Hippocampal formation (tissue), 2 donors: ENCODE results near the gene ARL5A.
A peak's percentile ranks its signal among the peaks of the same experiment; 100 is the strongest.
"Not testable (repeated sequence)": the region's sequence is repeated elsewhere in the genome, so short reads cannot be mapped to it uniquely, and the experiment has no call there.

Experiments used
- DNase-seq, 2 donors: peaks; one replicate each; lab custom pipeline; 2025; lab: John Stamatoyannopoulos, UW

ARL5A gene, protein sequence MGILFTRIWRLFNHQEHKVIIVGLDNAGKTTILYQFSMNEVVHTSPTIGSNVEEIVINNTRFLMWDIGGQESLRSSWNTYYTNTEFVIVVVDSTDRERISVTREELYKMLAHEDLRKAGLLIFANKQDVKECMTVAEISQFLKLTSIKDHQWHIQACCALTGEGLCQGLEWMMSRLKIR

DNA sequence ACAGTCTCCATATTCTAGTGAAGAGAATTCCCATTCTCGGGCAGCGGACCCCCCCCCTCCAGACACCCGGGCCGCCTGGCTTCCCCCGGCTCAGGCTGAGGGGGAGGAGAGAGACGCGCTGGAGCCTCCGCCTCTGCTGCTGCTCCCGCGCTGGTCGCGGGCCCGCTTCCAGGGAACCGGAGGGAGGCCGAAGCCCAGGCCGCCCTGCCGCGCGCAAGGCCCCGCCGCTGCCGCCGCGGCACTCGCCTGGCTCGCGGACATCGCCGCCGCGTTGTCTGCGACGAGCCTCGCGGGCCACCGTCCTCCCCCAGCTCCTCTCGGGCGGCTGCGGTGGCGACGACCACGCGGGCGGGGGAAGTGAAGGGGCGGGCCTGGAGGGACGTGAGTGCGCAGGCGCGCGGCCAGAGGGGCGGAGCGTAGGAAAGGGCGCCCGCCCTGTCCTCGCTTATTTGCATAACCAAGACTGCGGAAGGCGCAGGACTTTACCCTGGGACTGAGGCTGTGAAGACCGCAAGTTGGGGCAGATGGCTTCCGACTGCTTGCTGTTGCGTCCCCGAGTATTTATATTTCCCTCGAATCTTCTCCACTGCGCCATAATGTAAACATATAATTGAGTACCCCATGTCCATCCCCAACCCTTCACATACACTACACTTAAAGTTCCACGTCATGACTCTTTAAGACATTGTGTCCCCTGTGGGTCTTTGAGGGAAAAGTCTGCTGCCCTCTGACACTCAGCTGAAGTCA, at the start of gene ARL5A:
Gene ARL5A (minus strand): TSS at position 279 of the 747 bp plus-strand sequence. CDS start 245 bp downstream, at position 34.
- DNase-seq: peak; percentile 91 to 93

DNA sequence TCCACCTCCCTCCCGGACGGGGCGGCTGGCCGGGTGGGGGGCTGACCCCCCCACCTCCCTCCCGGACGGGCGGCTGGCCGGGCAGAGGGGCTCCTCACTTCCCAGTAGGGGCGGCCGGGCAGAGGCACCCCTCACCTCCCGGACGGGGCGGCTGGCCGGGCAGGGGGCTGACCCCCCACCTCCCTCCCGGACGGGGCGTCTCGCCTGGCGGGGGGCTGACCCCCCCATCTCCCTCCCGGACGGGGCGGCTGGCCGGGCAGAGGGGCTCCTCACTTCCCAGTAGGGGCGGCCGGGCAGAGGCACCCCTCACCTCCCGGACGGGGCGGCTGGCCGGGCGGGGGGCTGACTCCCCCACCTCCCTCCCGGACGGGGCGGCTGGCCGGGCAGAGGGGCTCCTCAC, 47.4 kb upstream of the ARL5A start:
- not testable (repeated sequence) for DNase-seq

DNA sequence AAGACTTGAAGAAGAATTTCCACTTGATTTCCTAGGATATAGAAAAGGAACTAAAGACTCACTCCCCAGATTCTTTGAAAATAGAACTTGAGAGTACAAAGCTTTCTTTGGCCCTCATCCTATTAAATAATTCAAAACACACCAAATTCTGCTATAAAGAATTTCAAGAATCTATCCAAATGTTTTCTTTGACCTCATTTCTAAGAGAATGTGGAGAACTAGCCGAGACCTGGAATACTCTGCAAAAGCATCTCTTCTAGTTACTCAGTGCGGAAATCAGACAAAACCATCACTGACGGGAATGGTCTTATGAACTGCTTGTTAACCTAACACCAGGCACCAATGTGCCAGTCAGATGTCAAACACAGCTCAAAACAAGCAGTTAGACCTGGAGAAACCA, 44.2 kb upstream of the ARL5A start:
- DNase-seq: no peak

DNA sequence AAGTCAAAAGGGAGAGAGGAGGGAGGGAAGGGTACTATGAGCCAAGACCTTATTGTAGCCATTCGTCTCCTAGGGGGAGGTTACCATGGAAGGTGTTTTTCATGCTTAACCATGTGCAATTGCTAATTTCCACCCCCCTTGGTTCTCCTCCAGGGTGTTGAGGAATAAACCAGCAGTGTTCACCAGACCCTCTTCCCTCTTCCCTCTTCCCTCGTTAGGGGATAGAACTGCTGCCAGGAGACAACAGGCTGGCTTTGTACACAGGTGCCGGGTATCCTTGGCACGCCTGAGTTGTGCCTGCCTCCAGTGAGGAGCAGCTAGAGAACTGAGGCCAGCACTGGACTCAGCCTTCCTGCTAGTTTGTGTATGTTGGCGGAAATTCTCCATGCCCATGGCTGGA, 41.1 kb upstream of the ARL5A start:
- DNase-seq: peak; percentile 18 to 46

DNA sequence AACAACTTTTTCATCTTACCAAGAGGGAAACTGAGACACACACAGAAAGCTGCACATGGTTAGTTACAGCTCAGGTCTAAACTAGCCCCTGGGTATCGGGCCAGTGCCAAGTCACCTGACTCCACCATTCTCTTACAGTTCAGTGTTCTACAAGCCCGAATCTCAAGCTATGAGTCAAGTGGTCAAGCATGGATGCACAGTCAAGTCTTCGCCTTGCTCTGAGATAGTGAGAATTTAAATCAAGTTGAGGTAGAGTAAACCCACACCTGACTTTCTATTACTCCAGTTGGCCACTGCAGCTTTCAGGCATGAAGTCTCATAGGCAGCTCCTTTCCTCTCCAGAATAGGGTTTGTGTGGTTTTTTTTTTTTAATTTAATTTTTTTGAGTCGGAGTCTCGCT, 34.5 kb upstream of the ARL5A start:
- DNase-seq: no peak

DNA sequence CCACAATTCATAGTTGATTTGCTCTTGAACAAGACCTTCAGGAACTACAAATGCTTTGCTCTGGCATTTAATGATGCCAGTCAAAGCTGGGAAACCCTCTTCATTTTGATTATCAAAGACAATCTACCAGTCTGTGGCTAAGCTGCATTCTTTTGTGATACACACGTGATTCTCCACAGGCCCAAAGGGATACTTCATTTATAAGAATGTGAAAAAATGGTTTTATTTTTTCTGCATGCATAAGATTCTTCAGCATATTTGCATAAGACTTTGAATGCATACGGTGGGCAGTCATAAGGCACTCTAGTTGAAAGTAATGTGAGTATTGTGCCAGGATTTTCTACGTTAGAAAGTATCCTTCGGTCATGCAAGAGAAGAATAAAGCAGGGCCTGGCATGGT, 33.0 kb upstream of the ARL5A start:
- DNase-seq: no peak

DNA sequence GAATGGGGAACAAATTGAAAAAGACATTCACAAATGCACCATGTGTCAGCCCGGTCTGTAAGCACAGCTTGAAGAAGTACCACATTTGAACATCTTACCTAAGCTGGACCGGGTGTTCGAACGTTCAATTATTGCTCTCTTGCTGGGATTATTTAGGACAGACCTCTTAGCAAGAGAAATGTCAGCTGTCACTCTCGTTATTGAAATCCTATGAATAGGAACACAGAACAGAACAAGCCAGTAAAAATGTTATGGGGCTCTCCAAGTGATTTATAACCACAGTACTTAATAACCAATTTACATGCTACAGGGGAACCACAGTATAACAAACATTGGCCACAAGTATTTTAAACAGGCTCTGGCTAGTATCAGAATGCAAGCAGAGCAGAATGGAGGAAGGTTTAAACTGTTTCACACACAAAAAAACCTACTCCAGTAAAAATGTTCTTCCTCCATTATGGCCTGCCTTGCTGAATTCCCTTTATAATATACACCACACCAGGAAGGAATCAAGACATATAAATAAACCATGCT, 32.5 kb upstream of the ARL5A start:
- no peak for DNase-seq

DNA sequence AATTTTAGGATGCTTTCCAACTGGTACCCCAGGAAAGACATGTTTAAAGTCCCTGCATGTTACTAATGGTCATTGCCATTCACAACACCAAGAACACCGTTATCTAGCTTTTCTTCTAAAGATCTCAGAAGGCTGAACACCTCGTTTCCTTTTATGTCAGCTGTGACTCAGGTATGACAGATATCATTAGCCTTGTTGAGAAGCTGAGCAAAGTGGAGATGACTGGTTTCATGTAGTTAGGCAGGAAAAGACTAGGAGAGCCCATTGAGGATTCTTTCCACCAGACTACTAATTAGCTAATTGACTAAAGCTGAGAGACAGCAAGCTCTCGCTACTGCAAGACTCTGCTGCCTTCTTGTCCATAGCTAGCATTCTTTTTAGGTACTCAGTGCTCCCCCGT, 32.0 kb upstream of the ARL5A start:
- DNase-seq: no peak

DNA sequence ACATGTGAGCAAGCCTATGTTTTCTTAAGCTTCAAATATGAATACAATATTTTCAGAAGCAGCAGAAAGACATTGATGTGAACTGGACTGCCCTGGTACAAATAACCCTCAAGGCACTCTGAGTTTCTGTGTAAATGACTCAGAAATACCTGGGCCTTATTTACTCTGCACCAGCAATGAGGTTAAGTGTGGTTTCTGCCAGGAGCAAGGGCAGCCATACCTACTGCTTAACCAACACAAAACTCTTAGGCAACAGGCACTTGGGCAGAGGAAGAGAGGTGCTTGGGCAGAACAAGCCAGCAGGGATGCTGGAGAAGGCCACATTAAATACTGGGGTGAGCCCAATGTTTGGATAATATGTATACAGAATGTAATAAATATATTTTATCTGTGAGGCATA, 29.4 kb upstream of the ARL5A start:
- DNase-seq: no peak

DNA sequence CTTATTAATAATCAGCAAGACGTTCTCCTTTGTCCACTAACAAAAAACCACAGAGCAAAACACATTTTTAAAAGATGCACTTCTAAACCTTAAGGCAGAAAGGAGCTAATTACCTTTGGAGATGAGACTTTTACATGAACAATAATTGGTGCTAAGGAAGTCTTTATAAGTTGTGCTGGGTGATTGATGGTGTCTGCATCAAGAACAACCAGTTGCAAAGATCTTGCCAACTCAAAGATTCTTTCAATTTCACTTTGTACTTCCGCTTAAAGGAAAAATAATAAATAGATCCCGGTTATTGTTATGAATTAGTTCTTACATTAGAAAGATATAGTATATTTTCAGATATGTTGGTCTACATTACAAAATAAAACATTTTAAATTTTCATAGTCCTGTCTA, 26.9 kb upstream of the ARL5A start:
- DNase-seq: no peak

DNA sequence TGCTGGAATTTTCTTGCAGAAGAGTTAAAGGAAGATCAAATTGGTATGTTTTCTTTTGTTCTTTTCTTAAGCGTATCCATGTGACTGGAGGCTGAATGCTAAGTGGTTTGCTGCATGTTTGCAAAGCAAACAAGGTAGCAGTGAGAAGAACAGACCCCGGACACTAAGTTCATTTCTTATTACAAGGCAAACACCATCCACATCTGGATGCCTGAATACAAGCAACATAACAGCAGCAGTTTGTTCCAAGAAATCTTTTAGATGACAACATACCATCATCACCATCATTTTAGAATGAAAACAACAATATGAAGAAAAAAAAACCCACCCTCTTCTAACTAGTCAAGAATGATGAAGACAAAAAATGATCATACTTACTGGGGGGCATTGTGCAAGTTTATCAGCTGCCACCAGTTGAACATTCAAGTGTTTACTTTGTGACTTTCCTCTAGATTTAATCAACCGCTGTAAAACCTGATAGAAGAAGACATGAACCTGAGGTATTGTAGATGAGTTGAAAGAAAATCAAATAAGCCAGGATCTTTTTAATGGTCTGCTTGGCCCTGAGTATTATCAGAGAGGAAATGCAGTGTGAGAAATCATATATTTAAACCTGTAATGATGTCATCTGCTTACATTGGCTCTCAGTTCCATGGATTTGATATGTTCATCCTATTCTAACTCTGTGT, 25.0 kb upstream of the ARL5A start:
- no peak for DNase-seq

DNA sequence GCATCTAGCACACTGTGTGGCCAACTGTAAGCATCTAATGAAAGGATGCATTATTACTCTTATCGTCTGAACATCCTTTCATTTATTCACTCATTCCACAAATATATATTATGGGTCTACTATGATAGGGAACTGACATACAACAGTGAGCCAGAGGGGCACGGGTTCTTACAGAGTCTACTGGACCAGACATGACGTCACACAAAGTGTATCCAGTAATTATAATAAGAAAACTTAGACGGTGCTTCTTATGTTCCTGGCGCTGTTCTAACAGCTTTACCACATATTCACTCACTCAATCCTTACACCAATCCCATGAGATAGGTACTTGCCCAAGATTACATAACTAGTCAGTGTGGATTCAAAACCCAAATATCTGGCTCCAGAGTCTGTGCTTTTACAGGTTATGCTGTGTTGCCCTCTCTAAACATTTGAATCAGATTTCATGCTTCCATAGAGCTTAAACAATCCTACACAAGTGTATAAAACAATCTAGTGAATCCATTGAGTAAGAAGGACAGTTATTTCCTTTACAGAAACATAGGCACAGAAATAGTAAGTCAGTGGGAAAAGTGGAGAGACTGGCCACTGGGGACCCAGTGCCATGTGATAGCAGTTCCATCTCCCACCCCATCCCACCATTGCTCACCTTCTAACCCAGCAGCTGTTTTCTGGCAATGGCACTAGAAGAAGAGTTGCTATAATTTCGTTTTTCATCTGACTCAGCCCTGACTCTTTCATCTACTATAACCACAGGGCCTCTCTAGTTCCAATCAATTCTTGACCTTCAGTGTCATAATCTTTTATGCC, 24.2 kb upstream of the ARL5A start:
- no peak for DNase-seq

DNA sequence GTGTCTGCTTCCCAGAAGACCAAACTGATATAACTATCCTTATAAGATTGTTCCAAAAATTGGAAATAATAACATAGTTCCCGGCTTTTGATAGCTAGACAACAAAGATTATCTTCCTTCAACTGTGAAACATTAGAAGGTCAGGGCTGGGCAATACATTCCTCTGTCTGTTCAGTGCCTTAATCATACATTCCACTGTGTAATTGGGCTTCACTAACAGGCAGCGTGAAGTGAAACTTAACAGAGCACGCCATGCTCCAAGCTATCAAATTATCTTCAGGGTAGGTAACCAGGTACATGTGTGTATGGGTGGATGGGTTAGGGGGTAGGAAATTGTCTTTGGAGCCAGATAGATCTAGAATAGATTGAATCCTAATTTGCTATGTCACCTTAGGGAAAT, 23.5 kb upstream of the ARL5A start:
- DNase-seq: no peak

DNA sequence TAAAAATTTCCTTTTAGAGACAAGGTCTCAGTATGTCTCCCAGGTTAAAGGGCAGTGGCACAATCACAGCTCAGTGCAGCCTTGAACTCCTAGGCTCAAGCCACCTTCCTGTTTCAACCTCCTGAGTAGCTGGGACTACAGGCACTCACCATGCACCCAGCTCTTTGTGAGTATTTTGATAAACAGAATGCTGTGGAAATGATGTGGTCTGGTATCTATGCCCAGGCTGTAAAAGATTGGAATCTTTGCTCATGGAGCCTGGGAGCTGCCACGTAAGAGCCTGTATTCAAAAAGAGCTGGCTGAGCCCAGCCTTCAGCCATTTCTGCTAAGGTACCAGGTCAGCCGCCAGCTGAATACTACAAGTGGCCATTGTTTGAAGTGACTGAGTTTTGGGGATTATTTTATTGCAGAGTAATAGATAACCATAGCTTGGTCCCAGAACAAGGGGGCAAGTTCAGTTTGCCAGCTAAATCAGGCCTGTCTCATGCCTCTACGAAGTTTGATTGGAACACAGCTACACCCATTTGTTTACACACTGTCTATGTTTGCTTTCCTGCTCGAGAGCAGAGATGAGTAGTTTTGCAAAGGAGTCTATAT, 21.3 kb upstream of the ARL5A start:
- no peak for DNase-seq

DNA sequence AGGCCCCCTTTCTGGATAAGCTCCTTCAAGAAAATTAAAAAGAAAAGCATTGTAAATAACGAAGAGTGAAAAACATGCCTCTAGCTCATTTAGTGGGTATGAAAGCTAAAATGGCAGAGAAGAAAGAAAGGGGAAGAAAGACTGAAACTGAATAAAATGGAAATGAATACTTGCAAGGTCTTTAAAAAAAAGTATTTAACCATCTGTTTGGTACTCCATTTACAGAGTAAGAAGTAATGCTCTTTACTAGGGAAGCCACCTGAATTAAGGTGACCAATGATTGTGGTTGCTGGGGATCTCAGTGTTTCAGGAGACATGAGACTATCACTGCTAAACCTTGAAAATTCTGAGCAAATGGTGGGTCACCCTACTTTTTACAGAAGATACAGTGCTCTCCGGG, 17.7 kb upstream of the ARL5A start:
- DNase-seq: no peak

DNA sequence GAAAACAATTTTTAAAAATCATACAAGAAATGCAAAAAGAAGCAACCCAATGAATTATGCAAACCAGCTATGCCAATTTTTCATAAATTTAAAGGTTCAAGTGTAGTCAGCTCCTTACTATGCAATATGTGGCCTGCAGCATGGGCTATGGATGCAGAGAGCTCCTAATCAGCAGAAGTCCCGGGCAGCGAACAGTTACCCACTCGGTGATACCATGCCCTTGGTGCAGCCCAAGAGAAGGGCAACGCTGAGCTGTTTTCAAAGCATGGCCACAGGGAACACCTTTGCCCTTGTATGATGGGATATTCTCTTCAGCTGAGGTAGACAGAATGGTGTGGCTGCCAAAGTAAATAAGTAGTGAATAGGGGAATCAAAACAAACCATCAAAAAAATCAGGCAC, 17.3 kb upstream of the ARL5A start:
- DNase-seq: no peak

DNA sequence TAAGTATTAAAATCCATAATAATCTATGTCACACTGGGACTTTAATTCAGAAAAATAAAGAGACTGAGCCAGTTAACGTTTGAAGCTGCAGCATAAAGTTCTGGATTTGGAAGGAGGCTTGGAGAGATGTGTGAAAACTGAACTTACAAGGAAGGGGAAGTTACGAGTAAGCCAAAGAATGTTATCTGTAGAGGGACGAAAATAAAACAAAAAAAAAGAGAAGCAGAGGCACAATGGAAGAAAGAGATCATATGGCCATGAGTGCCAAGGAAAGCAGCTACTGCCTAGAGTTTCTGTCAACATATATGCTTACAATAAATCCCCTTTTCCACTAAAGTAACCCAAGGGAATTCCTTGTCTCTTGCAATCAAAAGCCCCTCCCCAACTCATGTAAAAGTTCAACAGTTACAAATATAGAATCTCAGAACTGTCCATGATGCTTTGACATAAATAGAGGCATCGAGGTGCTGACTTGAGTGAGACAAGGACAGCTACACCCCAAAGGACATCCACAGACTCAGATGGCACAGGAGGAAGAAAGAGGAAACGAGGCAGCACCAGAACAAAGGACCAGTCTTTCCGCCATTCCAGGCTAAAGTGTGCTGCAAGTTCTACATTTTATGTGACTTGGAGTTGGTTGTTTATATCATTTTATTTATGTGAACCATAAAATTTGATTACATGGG, 16.1 kb upstream of the ARL5A start:
- DNase-seq: peak in 1 of 2 donors; percentile 33

DNA sequence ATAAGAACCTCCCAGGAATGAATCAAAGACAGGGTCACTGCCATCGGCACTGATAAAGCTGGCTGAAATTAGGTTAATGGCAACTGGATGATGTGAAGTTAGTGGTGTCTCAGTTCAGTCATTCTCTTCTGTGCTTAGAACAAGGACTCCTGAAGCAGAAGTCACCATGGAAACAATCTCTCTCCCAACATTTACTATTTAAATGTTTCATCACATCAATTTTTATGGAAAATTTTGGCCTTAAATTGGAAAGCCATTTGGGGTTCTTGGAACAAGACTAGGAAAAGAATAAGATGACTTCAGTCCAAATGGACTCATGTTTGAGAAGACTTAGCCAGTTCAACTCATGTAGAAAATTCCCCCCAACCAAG, 15.5 kb upstream of the ARL5A start:
- DNase-seq: no peak

DNA sequence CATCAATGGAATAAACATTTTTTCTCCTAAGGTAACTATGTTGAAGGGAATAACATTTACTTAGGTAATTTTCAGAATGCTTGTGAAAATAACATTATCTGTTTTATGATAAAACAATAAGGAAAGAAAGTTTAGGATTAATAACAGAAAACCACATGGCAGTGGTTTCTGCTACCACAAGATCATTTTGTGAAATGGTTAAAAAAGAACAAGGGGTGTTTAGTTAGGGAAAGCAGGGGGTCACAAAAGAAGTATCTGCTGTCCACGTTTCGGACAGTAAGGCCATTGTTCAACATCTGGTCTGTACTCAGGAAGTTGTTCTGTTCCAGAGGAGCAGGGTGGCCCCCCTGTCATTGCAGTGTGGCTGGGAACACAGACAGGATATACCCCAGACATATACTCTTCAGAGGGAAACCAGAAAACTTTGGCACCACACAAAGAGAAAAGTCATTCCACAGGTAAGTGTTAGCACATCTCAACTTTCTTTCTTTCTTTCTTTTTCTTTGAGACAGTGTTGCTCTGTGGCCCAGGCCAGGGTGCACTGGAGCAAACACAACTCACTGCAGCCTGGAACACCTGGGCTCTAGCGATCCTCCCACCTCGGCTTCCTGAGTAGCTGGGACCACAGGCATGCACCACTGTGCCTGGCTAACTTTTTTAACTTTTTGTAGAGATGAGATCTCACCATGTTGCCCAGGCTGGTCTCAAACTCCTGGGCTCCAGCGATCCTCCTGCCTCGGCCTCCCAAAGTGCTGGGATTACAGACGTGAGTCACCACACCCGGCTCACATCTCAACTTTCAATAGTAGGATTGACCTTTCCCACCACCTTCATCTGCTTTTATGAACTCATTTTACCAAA, 14.8 kb upstream of the ARL5A start:
- DNase-seq: no peak

DNA sequence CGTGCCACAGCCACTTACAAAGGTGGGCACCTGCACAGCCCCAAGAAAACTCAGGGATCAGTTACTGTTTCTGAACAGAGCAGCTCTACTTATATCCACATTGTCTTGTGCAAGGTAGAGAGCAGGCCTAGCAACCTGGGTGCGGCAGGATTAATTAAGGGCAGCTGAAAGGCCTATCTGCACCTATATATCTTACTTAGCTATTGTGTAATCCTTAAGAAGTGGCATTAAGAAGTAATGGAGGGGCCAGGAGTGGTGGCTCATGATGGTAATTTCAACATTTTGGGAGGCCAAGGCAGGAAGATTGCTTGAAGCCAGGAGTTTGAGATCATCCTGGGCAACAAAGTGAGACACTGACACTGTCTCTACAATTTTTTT, 12.8 kb upstream of the ARL5A start:
- DNase-seq: no peak
